ENCODE measurements around the gene CAMSAP2. TPM values are rescaled to one million over a fixed set of nuclear protein-coding genes. Genes with fewer than 3 reads are reported as not detected.

The CAMSAP2 gene
- total and polyA plus RNA-seq, 2 of the 8 experiments (the other 6 are each of a cell fraction or from before 2014, with no cell fraction given), result 4.2 to 27.6 TPM

- TF ChIP-seq GABPA (IDR thresholded peaks at IDR 0.05; ENCODE audit: borderline replicate concordance, insufficient read depth, low read length) (no peak), SP2 (IDR thresholded peaks at IDR 0.05; ENCODE audit: low read length) (no peak), NANOG (IDR thresholded peaks at IDR 0.05; ENCODE audit: insufficient read depth, low read depth, low read length, poor library complexity, severe bottlenecking) (no peak), ASH2L (IDR thresholded peaks at IDR 0.05; ENCODE audit: low read length) (no peak), CHD7 (IDR thresholded peaks at IDR 0.05; ENCODE audit: insufficient replicate concordance, low read length) (no peak), RFX5 (IDR thresholded peaks at IDR 0.05; ENCODE audit: borderline replicate concordance, low read depth, low read length) (no peak), SUZ12 (IDR thresholded peaks at IDR 0.05; ENCODE audit: low read length) (no peak)
These were observed 24.0 kb upstream of the CAMSAP2 start (continued) for GRCh38 chr1:200714504-200715187.
